A673 (cell line): ENCODE measurements around the gene ATP2B3.

ENCODE experiments used
- EZH2 ChIP-seq: fragments of 200-600 bp; sonication (generic); IDR thresholded peaks from 2 replicates; pipeline ENCODE4 v1.6.1; 2017; ENCODE audit warnings: borderline replicate concordance, low read depth, mild to moderate bottlenecking, mixed read lengths, antibody characterized with exemption, low read length; ENCODE audit not compliant: poor library complexity, severe bottlenecking
- TF ChIP-seq, protein P1 (sequence below): fragments of 300-800, 200-600 bp; sonication (generic); conservative IDR thresholded peaks from 2 replicates; pipeline ENCODE4 v1.5.1; 2017; ENCODE audit warnings: low read depth, mild to moderate bottlenecking, antibody characterized with exemption, low read length, moderate library complexity, mixed read lengths

- TF ChIP-seq, protein P1, sequence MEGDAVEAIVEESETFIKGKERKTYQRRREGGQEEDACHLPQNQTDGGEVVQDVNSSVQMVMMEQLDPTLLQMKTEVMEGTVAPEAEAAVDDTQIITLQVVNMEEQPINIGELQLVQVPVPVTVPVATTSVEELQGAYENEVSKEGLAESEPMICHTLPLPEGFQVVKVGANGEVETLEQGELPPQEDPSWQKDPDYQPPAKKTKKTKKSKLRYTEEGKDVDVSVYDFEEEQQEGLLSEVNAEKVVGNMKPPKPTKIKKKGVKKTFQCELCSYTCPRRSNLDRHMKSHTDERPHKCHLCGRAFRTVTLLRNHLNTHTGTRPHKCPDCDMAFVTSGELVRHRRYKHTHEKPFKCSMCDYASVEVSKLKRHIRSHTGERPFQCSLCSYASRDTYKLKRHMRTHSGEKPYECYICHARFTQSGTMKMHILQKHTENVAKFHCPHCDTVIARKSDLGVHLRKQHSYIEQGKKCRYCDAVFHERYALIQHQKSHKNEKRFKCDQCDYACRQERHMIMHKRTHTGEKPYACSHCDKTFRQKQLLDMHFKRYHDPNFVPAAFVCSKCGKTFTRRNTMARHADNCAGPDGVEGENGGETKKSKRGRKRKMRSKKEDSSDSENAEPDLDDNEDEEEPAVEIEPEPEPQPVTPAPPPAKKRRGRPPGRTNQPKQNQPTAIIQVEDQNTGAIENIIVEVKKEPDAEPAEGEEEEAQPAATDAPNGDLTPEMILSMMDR = no peak
- TF ChIP-seq EZH2 = no peak
These were observed 84.2 kb downstream of the ATP2B3 start for GRCh38 chrX:153601511-153602110.
